BLaER1 (cell line): ENCODE measurements around the gene SH2D3C.

Source experiments
- H3K27ac ChIP-seq: shearing (Covaris generic); formaldehyde crosslinking; 2 replicates; pipeline ENCODE4 v1.8.1; 2022
- H3K27me3 ChIP-seq: shearing (Covaris generic); formaldehyde crosslinking; 2 replicates; pipeline ENCODE4 v1.8.1; 2022
- H3K36me3 ChIP-seq: shearing (Covaris generic); formaldehyde crosslinking; 2 replicates; pipeline ENCODE4 v1.8.1; 2022
- H3K4me1 ChIP-seq: shearing (Covaris generic); formaldehyde crosslinking; 2 replicates; pipeline ENCODE4 v1.8.1; 2022
- H3K4me2 ChIP-seq: shearing (Covaris generic); formaldehyde crosslinking; 2 replicates; pipeline ENCODE4 v1.8.1; 2022
- H3K4me3 ChIP-seq: shearing (Covaris generic); formaldehyde crosslinking; 2 replicates; pipeline ENCODE4 v1.8.1; 2022
- H3K9ac ChIP-seq: shearing (Covaris generic); formaldehyde crosslinking; 2 replicates; pipeline ENCODE4 v1.8.1; 2022
- H3K9me3 ChIP-seq: shearing (Covaris generic); formaldehyde crosslinking; 2 replicates; pipeline ENCODE4 v1.8.1; 2022
- H4K20me1 ChIP-seq: shearing (Covaris generic); formaldehyde crosslinking; 2 replicates; pipeline ENCODE4 v1.8.1; 2022
- Cebpa-rat ChIP-seq: shearing (Covaris generic); IDR thresholded peaks from 2 replicates; pipeline ENCODE4 v1.8.1; 2022

Gene SH2D3C

DNA sequence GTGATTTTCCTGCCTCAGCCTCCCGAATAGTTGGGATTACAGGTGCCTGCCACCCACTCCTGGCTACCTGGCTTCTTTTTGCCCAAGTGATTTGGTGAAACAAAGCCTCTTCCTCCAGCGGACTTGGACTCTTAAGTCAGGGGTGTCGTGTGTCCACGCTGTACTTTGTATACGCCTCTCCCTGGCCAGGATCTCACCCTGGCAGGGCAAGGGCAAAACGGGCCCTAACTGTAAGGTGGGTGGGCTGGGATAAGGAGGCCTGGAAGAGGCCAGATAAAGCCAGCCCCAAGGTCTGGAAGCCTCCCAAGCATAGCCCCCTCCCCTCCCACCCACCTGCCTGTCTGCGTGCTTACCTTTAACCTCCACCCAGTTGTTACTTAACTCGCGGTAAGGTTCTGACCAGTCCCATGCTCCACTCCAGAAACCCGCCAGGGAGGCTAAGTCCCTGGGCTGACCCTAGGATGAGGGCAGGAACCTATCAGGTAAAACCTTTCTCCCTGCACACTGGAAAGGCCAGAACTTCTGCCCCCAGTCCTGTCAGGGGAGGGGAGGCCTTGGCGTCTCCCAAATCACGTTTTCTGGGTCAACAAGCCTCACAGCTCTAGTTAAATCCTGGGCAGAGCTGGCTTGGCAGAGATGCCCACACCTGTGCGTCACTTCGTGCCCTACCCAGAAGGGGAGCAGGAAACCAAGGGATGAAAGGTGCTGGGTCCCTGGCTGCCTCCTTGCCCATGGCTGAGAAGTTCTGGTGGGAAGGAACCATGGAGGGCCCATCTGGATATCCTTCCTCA is 15.7 kb upstream of the SH2D3C start:
- H4K20me1 ChIP-seq: peaks cover 22% of the 10 kb centered on the region
- H3K4me3 ChIP-seq: no peak overlapping the region
- H3K27ac ChIP-seq: peak overlapping the region; percentile 98
- H3K4me2 ChIP-seq: peak overlapping the region; percentile 92
- peaks cover 97% of the 10 kb centered on the region for H3K4me1 ChIP-seq
- H3K9me3 ChIP-seq: no peaks in the 10 kb centered on the region
- no peak for TF ChIP-seq Cebpa-rat
- H3K36me3 ChIP-seq: peaks cover 49% of the 10 kb centered on the region
- no peaks in the 10 kb centered on the region for H3K27me3 ChIP-seq
- peak overlapping the region; percentile 88 for H3K9ac ChIP-seq

- no peaks in the 10 kb centered on the region for H3K27me3 ChIP-seq
- peak overlapping the region; percentile 24; the same call in 1 of the 2 replicates for H3K4me3 ChIP-seq
- H3K36me3 ChIP-seq: peaks cover 59% of the 10 kb centered on the region
- no peak for TF ChIP-seq Cebpa-rat
- H3K27ac ChIP-seq: peak overlapping the region; percentile 98
- peaks cover 32% of the 10 kb centered on the region for H4K20me1 ChIP-seq
- peak overlapping the region; percentile 92 for H3K4me2 ChIP-seq
- peaks cover 97% of the 10 kb centered on the region for H3K4me1 ChIP-seq
- no peaks in the 10 kb centered on the region for H3K9me3 ChIP-seq
- peak overlapping the region; percentile 88 for H3K9ac ChIP-seq
Measured at GRCh38 chr9:127793093-127793708, 14.7 kb upstream of the SH2D3C start.

DNA sequence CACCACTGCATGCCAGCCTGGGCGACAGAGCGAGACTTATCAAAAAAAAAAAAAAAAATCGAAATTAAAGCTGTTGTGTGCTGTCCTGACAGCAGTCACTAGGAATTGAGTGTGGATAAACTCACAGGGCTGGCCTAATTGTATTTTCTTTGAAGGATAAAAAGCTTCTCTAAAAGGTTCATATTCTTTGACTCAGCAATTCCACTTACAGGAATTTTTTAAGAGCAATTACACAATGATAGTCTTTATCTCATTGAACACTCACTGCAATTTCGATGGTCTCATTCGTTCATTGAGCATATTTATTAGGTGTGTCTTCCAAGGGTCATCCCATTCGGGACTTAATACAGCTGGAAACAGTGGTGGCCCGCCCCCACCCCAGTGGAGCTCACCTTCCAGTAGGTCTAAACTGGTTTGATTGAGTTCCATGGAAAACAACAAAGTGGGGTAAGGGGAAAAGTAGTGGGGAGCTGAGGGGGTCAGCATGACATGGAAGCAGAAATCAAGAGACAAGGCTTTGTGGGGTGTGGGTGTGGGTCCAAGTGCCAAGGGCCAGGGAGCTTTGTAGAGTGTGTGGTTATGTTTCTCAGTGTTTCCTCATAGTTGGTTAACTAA is 14.1 kb upstream of the SH2D3C start:
- TF ChIP-seq Cebpa-rat: no peak
- peak overlapping the region; percentile 98 for H3K27ac ChIP-seq
- peaks cover 39% of the 10 kb centered on the region for H4K20me1 ChIP-seq

GRCh38 chr9:127791085-127791484 is 12.6 kb upstream of the SH2D3C start:
- Histone ChIP-seq H4K20me1 (peaks cover 53% of the 10 kb centered on the region), H3K27me3 (no peaks in the 10 kb centered on the region), H3K27ac (peak overlapping the region; percentile 98; the same call in 1 of the 2 replicates), H3K4me2 (peak overlapping the region; percentile 92), H3K9me3 (no peaks in the 10 kb centered on the region), H3K36me3 (peaks cover 73% of the 10 kb centered on the region), H3K9ac (no peak overlapping the region), H3K4me1 (peaks cover 90% of the 10 kb centered on the region), H3K4me3 (no peak overlapping the region)
- no peak for TF ChIP-seq Cebpa-rat

More for the DNA sequence above, 14.1 kb upstream of the SH2D3C start:
- H3K4me1 ChIP-seq: peaks cover 97% of the 10 kb centered on the region
- H3K4me3 ChIP-seq: peak overlapping the region; percentile 24; the same call in 1 of the 2 replicates
- no peaks in the 10 kb centered on the region for H3K27me3 ChIP-seq
- H3K4me2 ChIP-seq: peak overlapping the region; percentile 92
- peaks cover 66% of the 10 kb centered on the region for H3K36me3 ChIP-seq
- H3K9ac ChIP-seq: peak overlapping the region; percentile 88
- no peaks in the 10 kb centered on the region for H3K9me3 ChIP-seq

DNA sequence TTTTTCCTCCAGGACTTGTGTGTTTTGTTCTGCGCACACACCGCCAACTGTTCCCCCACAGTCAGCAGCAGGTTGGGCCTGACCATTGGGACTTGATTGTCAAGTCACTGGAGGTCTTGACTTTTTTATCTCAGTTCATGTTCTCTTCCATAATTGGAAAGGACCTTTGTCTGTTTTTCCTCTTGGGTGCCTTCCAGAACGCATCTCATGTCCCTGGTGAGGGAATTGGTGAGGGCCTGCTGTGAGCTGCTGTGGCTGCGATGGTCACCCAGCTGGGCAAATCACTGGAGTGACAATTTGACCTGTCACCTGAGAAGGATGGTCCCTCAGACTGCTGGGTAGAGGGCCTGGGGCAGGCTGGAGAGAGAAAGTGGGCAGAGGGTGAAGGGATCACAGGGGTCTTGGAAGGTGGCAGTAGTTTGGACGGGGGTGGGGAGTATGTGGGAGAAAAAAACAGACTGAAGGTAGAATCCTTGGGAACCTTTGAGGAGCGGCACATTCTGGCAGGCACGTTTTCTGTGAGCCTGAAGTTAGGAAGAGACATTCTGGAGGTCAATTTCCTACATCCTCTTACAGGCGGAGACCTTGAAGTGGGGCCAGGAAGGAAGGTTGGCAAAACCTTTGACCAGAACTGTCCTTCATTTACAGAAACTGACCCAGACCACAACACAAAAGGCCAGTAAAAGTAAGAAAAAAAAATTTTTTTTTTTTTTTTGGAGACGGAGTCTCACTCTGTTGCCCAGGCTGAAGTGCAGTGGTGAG is 11.8 kb upstream of the SH2D3C start:
- peak overlapping the region; percentile 98 for H3K9ac ChIP-seq
- H3K36me3 ChIP-seq: peaks cover 73% of the 10 kb centered on the region
- H3K4me1 ChIP-seq: peaks cover 82% of the 10 kb centered on the region
- H3K4me2 ChIP-seq: peak overlapping the region; percentile 92
- H4K20me1 ChIP-seq: peaks cover 55% of the 10 kb centered on the region
- peak overlapping the region; percentile 96; the same call in 1 of the 2 replicates for H3K4me3 ChIP-seq
- TF ChIP-seq Cebpa-rat: no peak
- peak overlapping the region; percentile 98 for H3K27ac ChIP-seq
- no peaks in the 10 kb centered on the region for H3K27me3 ChIP-seq
- no peaks in the 10 kb centered on the region for H3K9me3 ChIP-seq

DNA sequence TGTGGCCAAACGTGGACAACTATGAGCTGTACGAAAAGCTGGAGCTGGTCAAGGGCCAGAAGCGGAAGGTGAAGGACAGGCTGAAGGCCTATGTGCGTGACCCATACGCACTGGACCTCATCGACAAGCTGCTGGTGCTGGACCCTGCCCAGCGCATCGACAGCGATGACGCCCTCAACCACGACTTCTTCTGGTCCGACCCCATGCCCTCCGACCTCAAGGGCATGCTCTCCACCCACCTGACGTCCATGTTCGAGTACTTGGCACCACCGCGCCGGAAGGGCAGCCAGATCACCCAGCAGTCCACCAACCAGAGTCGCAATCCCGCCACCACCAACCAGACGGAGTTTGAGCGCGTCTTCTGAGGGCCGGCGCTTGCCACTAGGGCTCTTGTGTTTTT is 10.7 kb upstream of the SH2D3C start:
- H3K4me2 ChIP-seq: peak overlapping the region; percentile 92
- peak overlapping the region; percentile 98 for H3K9ac ChIP-seq
- H4K20me1 ChIP-seq: peaks cover 55% of the 10 kb centered on the region
- TF ChIP-seq Cebpa-rat: no peak
- no peaks in the 10 kb centered on the region for H3K9me3 ChIP-seq
- peak overlapping the region; percentile 98 for H3K27ac ChIP-seq
- H3K4me3 ChIP-seq: peak overlapping the region; percentile 96
- H3K36me3 ChIP-seq: peaks cover 73% of the 10 kb centered on the region
- no peaks in the 10 kb centered on the region for H3K27me3 ChIP-seq
- H3K4me1 ChIP-seq: peaks cover 79% of the 10 kb centered on the region

DNA sequence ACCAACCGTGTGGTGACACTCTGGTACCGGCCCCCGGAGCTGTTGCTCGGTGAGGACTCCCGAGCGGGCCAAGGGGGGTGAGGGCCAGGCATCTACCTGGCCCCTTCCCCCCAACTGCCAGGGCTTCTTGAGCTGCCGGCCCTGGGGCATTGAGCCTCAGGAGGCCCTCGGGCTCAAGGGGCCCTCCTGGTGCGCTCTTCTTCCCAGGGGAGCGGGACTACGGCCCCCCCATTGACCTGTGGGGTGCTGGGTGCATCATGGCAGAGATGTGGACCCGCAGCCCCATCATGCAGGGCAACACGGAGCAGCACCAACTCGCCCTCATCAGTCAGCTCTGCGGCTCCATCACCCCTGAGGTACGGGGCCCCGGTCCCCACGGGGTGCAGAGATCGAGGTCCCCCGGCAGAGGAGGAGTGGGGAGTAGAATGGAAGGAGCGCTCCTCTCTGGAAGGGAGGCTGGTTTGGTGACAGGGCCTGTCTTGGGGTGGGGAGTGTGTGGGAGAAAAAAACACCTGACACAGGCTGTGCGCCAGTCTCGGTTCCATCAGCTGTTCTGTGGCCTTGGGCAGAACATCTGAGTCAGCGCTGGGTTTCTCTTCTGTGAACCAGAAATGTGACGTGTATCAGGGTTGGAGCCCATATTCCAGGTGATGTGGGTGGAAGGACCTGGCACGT is 10.0 kb upstream of the SH2D3C start:
- no peak for TF ChIP-seq Cebpa-rat
- Histone ChIP-seq H3K9me3 (no peaks in the 10 kb centered on the region), H3K9ac (peak overlapping the region; percentile 98), H3K4me2 (peak overlapping the region; percentile 92), H3K27ac (peak overlapping the region; percentile 98), H3K4me1 (peaks cover 79% of the 10 kb centered on the region), H3K4me3 (peak overlapping the region; percentile 96), H3K36me3 (peaks cover 67% of the 10 kb centered on the region), H4K20me1 (peaks cover 55% of the 10 kb centered on the region), H3K27me3 (no peaks in the 10 kb centered on the region)

DNA sequence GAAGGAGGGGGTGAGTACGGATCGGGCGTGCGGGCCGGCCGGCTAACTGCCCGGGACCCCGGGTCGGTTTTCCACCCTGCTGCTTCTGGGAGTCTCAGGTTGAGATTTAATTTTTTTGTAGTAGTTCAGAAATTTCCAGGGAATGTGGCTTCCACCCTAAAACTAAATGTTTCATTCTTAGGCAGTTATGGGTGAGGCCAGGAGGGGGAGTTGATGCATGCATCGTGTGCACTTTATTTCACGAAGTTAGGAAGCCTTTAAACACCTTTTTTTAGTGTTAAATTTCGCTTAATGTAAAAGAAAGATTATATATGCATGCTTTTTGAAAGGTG is 8.3 kb upstream of the SH2D3C start:
- peaks cover 49% of the 10 kb centered on the region for H3K36me3 ChIP-seq
- no peak for TF ChIP-seq Cebpa-rat
- H3K9ac ChIP-seq: peak overlapping the region; percentile 98
- H3K9me3 ChIP-seq: no peaks in the 10 kb centered on the region
- peaks cover 55% of the 10 kb centered on the region for H4K20me1 ChIP-seq
- H3K4me3 ChIP-seq: peak overlapping the region; percentile 96
- peaks cover 79% of the 10 kb centered on the region for H3K4me1 ChIP-seq
- no peaks in the 10 kb centered on the region for H3K27me3 ChIP-seq
- H3K27ac ChIP-seq: peak overlapping the region; percentile 98
- H3K4me2 ChIP-seq: peak overlapping the region; percentile 92
